ENCODE measurements around the gene PTGFR. TPM values are rescaled to one million over a fixed set of nuclear protein-coding genes. Genes with fewer than 3 reads are reported as not detected.

The PTGFR gene
- total RNA-seq, 1 donor from 2014 or later, result not detected

- H3K27ac Mint-ChIP-seq (ENCODE audit: unreplicated experiment), result no peak overlapping the region
- H3K9me3 Mint-ChIP-seq (ENCODE audit: unreplicated experiment), result no peaks in the 10 kb centered on the region
- TF ChIP-seq CTCF (IDR thresholded peaks at IDR 0.05; ENCODE audit: partially characterized antibody, unreplicated experiment), result no peak
Observed at GRCh38 chr1:78475888-78476610, 14.7 kb upstream of the PTGFR start.

GRCh38 chr1:78483903-78484302 lies 6.9 kb upstream of the PTGFR start:
- Mint-ChIP-seq H3K9me3 (ENCODE audit: unreplicated experiment) (peaks cover 3% of the 10 kb centered on the region), H3K4me1 (ENCODE audit: low read depth, unreplicated experiment) (no peaks in the 10 kb centered on the region), H3K27ac (ENCODE audit: unreplicated experiment) (no peak overlapping the region), H3K27me3 (ENCODE audit: unreplicated experiment) (no peaks in the 10 kb centered on the region), H3K36me3 (ENCODE audit: unreplicated experiment) (peaks cover 5% of the 10 kb centered on the region), H3K4me3 (ENCODE audit: unreplicated experiment) (no peak overlapping the region)
- TF ChIP-seq CTCF (IDR thresholded peaks at IDR 0.05; ENCODE audit: partially characterized antibody, unreplicated experiment), result no peak
- peak; percentile 33 for DNase-seq

More at GRCh38 chr1:78475888-78476610, 14.7 kb upstream of the PTGFR start:
- Mint-ChIP-seq H3K27me3 (ENCODE audit: unreplicated experiment) (no peaks in the 10 kb centered on the region), H3K4me3 (ENCODE audit: unreplicated experiment) (no peak overlapping the region), H3K4me1 (ENCODE audit: low read depth, unreplicated experiment) (no peaks in the 10 kb centered on the region), H3K36me3 (ENCODE audit: unreplicated experiment) (no peaks in the 10 kb centered on the region)
- DNase-seq, result no peak

- H3K36me3 Mint-ChIP-seq (ENCODE audit: unreplicated experiment), result no peaks in the 10 kb centered on the region
- peaks cover 5% of the 10 kb centered on the region for H3K9me3 Mint-ChIP-seq (ENCODE audit: unreplicated experiment)
- H3K4me1 Mint-ChIP-seq (ENCODE audit: low read depth, unreplicated experiment), result peaks cover 6% of the 10 kb centered on the region
- TF ChIP-seq CTCF (IDR thresholded peaks at IDR 0.05; ENCODE audit: partially characterized antibody, unreplicated experiment), result no peak
- H3K4me3 Mint-ChIP-seq (ENCODE audit: unreplicated experiment), result peak overlapping the region; percentile 97
- H3K27ac Mint-ChIP-seq (ENCODE audit: unreplicated experiment), result no peak overlapping the region
- peak; percentile 48 for DNase-seq
- peaks cover 4% of the 10 kb centered on the region for H3K27me3 Mint-ChIP-seq (ENCODE audit: unreplicated experiment)
Observed at GRCh38 chr1:78491451-78492071, 787 bp downstream of the PTGFR start.

GRCh38 chr1:78492386-78492950 lies 1.7 kb downstream of the PTGFR start:
- Mint-ChIP-seq H3K9me3 (ENCODE audit: unreplicated experiment) (peaks cover 4% of the 10 kb centered on the region), H3K27ac (ENCODE audit: unreplicated experiment) (no peak overlapping the region), H3K4me3 (ENCODE audit: unreplicated experiment) (peak overlapping the region; percentile 97), H3K4me1 (ENCODE audit: low read depth, unreplicated experiment) (peaks cover 6% of the 10 kb centered on the region), H3K36me3 (ENCODE audit: unreplicated experiment) (no peaks in the 10 kb centered on the region), H3K27me3 (ENCODE audit: unreplicated experiment) (peaks cover 4% of the 10 kb centered on the region)
- TF ChIP-seq CTCF (IDR thresholded peaks at IDR 0.05; ENCODE audit: partially characterized antibody, unreplicated experiment), result no peak
- DNase-seq, result no peak

- Mint-ChIP-seq H3K36me3 (ENCODE audit: unreplicated experiment) (no peaks in the 10 kb centered on the region), H3K27me3 (ENCODE audit: unreplicated experiment) (peaks cover 4% of the 10 kb centered on the region), H3K4me3 (ENCODE audit: unreplicated experiment) (no peak overlapping the region), H3K27ac (ENCODE audit: unreplicated experiment) (no peak overlapping the region), H3K4me1 (ENCODE audit: low read depth, unreplicated experiment) (peaks cover 6% of the 10 kb centered on the region), H3K9me3 (ENCODE audit: unreplicated experiment) (peaks cover 3% of the 10 kb centered on the region)
- no peak for DNase-seq
- TF ChIP-seq CTCF (IDR thresholded peaks at IDR 0.05; ENCODE audit: partially characterized antibody, unreplicated experiment), result no peak
Observed at GRCh38 chr1:78493451-78493850, 2.7 kb downstream of the PTGFR start.
